Heart left ventricle (tissue), 16 donors: ENCODE results near the gene PARP3. TPM values are rescaled to one million over a fixed set of nuclear protein-coding genes. Genes with fewer than 3 reads are reported as not detected.

Experiments used
- ATAC-seq, 4 donors: fragments of 200-7000 bp; cut with Tn5 transposase; one replicate each; pipeline ENCODE4 v1.9.1; 2020 to 2022; ENCODE audit warnings: moderate library complexity in 4 of 4, mild to moderate bottlenecking in 3 of 4, moderate number of reproducible peaks in 1 of 4
- DNase-seq, 5 donors: peaks; one replicate each; pipeline ENCODE4 v3.0.0-alpha.2; 2020
- H3K27ac ChIP-seq, 12 donors: fragments of 200-600 bp; sonication (generic) in 4 of 12; one replicate each; pipeline versions ENCODE4 v1.5.0 to v1.8.0; 2016 to 2022; ENCODE audit warnings: mild to moderate bottlenecking in 2 of 12
- H3K27me3 ChIP-seq, 9 donors: fragments of 200-600 bp; sonication (generic) in 2 of 9; one replicate each; pipeline versions ENCODE4 v1.5.1 to v1.8.0; 2016 to 2022; ENCODE audit warnings: mild to moderate bottlenecking in 3 of 9
- H3K36me3 ChIP-seq, 9 donors: fragments of 200-600 bp; sonication (generic) in 2 of 9; one replicate each; pipeline versions ENCODE4 v1.5.0 to v1.8.0; 2018 to 2022; ENCODE audit warnings: mild to moderate bottlenecking in 2 of 9
- H3K4me1 ChIP-seq, 12 donors: fragments of 200-600 bp; sonication (generic) in 4 of 12; one replicate each; pipeline versions ENCODE4 v1.5.0 to v1.8.0; 2016 to 2022; ENCODE audit warnings: mild to moderate bottlenecking in 3 of 12
- H3K4me3 ChIP-seq, 12 donors: fragments of 200-600 bp; sonication (generic) in 4 of 12; one replicate each; pipeline versions ENCODE4 v1.5.0 to v1.8.0; 2017 to 2022; ENCODE audit warnings: mild to moderate bottlenecking in 9 of 12, moderate library complexity in 4 of 12
- H3K9me3 ChIP-seq, 12 donors: fragments of 200-600 bp; sonication (generic) in 4 of 12; one replicate each; pipeline versions ENCODE4 v1.5.0 to v1.8.0; 2016 to 2022; ENCODE audit warnings: mild to moderate bottlenecking in 1 of 12
- POLR2A ChIP-seq, 2 donors: fragments of 450-650 bp; IDR thresholded peaks; one replicate each; pipeline ENCODE4 v1.6.1; 2017; ENCODE audit warnings: antibody characterized with exemption in 2 of 2, mild to moderate bottlenecking in 2 of 2, moderate library complexity in 2 of 2
- whole genome bisulfite sequencing, 4 donors: extraction: QIAGEN DNeasy Blood & Tissue Kit in 2 of 4; methylation state at CpG; one replicate each; pipeline versions ENCODE4 v1.1.5 to v1.1.7; 2013 to 2018; 5-methylcytosine and 5-hydroxymethylcytosine counted together
- intact Hi-C, 10 donors: fragments of 100-400 bp; cut with DNase I; formaldehyde crosslinking; loops; one replicate each; pipeline versions ENCODE4 v1.11.1 to v1.14.2; 2022
- polyA plus RNA-seq, 2 donors: library from polyadenylated mRNA; stranded (reverse); fragments of 200-250 nt; gene quantifications; one replicate each; pipeline ENCODE4 v1.2.3, GENCODE V29; 2013
- total RNA-seq, 9 donors: library from RNA; depleted of rRNA in 2 of 9; stranded (reverse); fragments of >200 nt in 2 of 9; fragmentation: NEBNext Ultra II Directional in 3 of 9; extraction: Animal tissue kit (Norgen Biotek cat#: 25700) in 3 of 9; gene quantifications; one replicate each; pipeline versions ENCODE4 v1.1.0 to v1.2.4, GENCODE V29; 2016 to 2023
- TF ChIP-seq, protein P1 (sequence below), 12 donors: fragments of 200-600 bp; sonication (generic) in 4 of 12; IDR thresholded peaks; one replicate each; pipeline versions ENCODE4 v1.5.0 to v1.8.0; 2018 to 2022; ENCODE audit warnings: antibody characterized with exemption in 12 of 12, mild to moderate bottlenecking in 5 of 12
- donor health status: ischemic (EF 13 %, LVEDD 7.1; RV severe dilation, severe dysfunction).
- donor health status: healthy with polysubstance abuse.
- donor health status: DM: no; HTN: yes; CAD: no.
- donor health status: DM: no; HTN: no; CAD: no.
- donor health status: ischemic (EF 25% LVEDD 6.9; RV normal size, moderate dysfunction).
- donor health status: ischemic (EF 25% LVEDD 5.7; RV mildly dilated, moderate dysfunction).
- donor health status: healthy.
- donor health status: DM: yes; HTN: yes; CAD: no.
- donor health status: ischemic (EF 35%, LVEDD 5.7; RV mildly dilated, moderate dysfunction).
- donor health status: nonischemic (EF 11% LVEDD 7.7; RV severe dilation, severe dysfunction).
- donor health status: DM: yes; HTN: yes; CAD: no.
- donor health status: PGD.
- donor health status: ischemic (EF 29% LVEDD 5.4; RV normal size, mild dysfunction).
- donor health status: nonischemic (EF 23%, LVEDD 6.1; RV moderate dilation, normal function).

The PARP3 gene
- total and polyA plus RNA-seq, 11 donors, result 7.0 to 37.5 (median 13.9) TPM

DNA sequence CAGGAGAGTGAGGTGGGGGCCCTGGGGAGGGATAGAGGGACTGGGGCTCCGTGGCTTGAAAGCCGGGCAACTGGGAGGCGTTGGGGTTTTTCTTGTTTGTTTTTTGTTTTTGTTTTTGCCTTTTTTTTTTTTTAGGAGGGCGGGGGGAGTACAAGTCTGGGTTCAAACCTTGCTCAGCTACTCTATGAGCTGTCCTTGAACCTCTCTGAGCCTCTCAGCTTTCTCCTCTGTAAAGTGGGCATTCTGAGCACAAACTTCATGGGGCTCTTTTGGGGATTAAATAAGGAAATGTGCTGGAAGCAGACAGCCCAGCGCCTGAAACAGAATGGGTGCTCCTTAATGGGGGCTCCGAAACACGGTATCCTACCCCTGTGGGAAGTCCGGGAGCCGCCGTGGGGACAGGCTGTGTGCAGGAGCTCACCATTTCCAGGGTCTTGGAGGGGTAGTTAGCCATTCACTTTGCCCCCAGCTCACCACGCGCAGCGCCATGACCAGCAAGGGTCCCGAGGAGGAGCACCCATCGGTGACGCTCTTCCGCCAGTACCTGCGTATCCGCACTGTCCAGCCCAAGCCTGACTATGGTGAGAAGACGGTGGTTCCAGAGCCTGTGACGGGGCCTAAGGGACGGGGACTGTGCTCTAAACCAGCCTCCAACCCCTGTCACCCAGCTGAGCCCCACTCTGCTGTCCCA lies 41.6 kb downstream of the PARP3 start:
- H3K36me3 ChIP-seq, result peaks cover 0 to 4% (median 0%) of the 10 kb centered on the region in 9 donors
- H3K27me3 ChIP-seq, result no peaks in the 10 kb centered on the region
- H3K9me3 ChIP-seq, result no peaks in the 10 kb centered on the region
- peak overlapping the region; percentile 92 to 98 (median 95) for H3K27ac ChIP-seq
- TF ChIP-seq POLR2A (IDR thresholded peaks at IDR 0.05), result no peak
- TF ChIP-seq, protein P1, sequence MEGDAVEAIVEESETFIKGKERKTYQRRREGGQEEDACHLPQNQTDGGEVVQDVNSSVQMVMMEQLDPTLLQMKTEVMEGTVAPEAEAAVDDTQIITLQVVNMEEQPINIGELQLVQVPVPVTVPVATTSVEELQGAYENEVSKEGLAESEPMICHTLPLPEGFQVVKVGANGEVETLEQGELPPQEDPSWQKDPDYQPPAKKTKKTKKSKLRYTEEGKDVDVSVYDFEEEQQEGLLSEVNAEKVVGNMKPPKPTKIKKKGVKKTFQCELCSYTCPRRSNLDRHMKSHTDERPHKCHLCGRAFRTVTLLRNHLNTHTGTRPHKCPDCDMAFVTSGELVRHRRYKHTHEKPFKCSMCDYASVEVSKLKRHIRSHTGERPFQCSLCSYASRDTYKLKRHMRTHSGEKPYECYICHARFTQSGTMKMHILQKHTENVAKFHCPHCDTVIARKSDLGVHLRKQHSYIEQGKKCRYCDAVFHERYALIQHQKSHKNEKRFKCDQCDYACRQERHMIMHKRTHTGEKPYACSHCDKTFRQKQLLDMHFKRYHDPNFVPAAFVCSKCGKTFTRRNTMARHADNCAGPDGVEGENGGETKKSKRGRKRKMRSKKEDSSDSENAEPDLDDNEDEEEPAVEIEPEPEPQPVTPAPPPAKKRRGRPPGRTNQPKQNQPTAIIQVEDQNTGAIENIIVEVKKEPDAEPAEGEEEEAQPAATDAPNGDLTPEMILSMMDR (IDR thresholded peaks at IDR 0.05), result no peak
- WGBS, 4 donors, result 55 to 74% (median 71%) methylated on average over 13 to 22 of the region's 22 CpGs
- H3K4me1 ChIP-seq, result peaks cover 5 to 29% (median 20%) of the 10 kb centered on the region in 12 donors
- peak overlapping the region; percentile 38 to 84 (median 70) for H3K4me3 ChIP-seq
- intact Hi-C loops, result no loop called here
- DNase-seq (no peak), ATAC-seq (no peak)

DNA sequence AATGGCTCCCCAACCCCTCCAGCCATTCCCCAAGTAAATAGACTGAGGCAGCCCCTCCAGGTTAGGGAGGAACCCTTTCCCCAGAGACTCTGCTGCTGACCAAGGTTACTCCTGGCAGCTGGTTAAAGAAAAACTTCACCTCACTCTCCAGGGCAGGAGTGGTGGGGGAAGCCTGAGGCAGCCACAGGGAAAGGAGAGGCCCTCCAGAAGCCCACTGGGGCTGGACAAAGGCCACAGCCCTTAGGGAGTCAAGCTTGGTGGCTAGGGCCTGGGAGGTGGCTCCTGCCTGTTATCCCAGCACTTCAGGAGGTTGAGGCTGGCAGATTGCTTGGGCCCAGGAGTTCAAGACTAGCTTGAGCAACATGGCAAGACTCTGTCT lies 42.1 kb downstream of the PARP3 start:
- Histone ChIP-seq H3K36me3 (peaks cover 0 to 4% (median 0%) of the 10 kb centered on the region in 9 donors), H3K27ac (peak overlapping the region; percentile 92 to 98 (median 95)), H3K27me3 (no peaks in the 10 kb centered on the region), H3K4me1 (peaks cover 5 to 32% (median 21%) of the 10 kb centered on the region in 12 donors), H3K4me3 (peak overlapping the region in 2 of 12 donors; percentile 74 to 78), H3K9me3 (no peaks in the 10 kb centered on the region)
- intact Hi-C loops, result no loop called here
- ATAC-seq (no peak), DNase-seq (no peak)
- TF ChIP-seq, protein P1 (IDR thresholded peaks at IDR 0.05), result no peak
- TF ChIP-seq POLR2A (IDR thresholded peaks at IDR 0.05), result no peak

DNA sequence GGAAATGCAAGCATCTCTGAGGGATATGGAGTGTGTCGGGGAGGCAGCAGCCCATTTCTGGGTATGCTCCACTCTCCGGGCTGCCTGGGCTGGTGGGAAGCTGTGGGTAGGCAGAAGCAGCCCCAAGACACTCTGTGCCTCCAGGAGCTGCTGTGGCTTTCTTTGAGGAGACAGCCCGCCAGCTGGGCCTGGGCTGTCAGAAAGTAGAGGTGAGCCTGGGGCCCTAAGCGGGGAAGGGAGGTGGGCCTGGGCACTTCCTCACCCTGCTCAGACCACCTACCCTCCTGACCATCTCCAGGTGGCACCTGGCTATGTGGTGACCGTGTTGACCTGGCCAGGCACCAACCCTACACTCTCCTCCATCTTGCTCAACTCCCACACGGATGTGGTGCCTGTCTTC lies 42.9 kb downstream of the PARP3 start:
- Histone ChIP-seq H3K9me3 (no peaks in the 10 kb centered on the region), H3K36me3 (peaks cover 0 to 4% (median 0%) of the 10 kb centered on the region in 9 donors), H3K4me1 (peaks cover 5 to 37% (median 25%) of the 10 kb centered on the region in 12 donors), H3K27me3 (no peaks in the 10 kb centered on the region), H3K27ac (no peak overlapping the region), H3K4me3 (no peak overlapping the region)
- 80 to 88% (median 84%) methylated on average over 3 to 6 of the region's 6 CpGs for WGBS, 4 donors
- intact Hi-C loops, result no loop called here
- DNase-seq, result no peak
- ATAC-seq, result no peak
- TF ChIP-seq, protein P1 (IDR thresholded peaks at IDR 0.05), result no peak

DNA sequence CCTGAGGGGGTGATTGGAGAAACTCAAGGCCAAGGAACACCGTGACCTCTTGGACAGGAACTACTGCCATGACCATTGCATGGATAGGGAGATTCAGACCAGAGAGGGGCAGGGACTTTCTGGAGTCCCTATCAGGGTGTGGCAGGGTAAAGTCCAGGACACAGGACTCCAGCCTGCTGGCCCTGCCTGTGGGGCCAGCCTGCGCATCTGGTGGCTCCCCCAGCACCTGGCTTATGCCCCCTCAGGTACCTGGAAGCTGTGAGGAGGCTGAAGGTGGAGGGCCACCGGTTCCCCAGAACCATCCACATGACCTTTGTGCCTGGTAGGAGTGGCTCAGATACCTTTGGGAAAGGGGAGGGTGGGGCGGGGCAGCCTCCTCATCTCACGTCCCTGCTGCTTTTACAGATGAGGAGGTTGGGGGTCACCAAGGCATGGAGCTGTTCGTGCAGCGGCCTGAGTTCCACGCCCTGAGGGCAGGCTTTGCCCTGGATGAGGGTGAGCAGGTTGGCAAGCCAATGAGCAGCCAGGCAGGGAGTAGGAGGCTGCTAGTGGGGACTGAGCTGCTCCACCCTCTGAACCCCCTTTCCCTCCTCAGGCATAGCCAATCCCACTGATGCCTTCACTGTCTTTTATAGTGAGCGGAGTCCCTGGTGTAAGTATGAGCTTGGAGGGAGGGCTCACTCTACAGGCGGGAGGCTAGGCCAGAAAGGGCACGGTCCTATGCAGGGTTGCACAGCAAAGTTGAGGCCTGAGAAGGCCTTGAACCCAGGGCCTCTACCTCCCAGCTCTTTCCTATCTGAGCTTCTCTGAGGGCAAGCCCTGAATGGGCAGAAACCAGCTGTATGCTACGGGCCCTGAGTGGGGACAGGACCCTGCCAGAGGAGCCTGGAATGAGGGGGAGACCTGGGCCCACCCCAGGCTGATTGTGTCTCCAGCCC lies 44.1 kb downstream of the PARP3 start:
- Histone ChIP-seq H3K4me3 (no peak overlapping the region), H3K36me3 (peaks cover 0 to 2% (median 0%) of the 10 kb centered on the region in 9 donors), H3K27ac (no peak overlapping the region), H3K4me1 (peaks cover 5 to 36% (median 24%) of the 10 kb centered on the region in 12 donors), H3K9me3 (no peaks in the 10 kb centered on the region), H3K27me3 (no peaks in the 10 kb centered on the region)
- DNase-seq, result no peak
- WGBS, 4 donors, result 85 to 89% (median 87%) methylated on average over 10 to 12 of the region's 12 CpGs
- no peak for ATAC-seq
- intact Hi-C loops, result no loop called here
- TF ChIP-seq POLR2A (IDR thresholded peaks at IDR 0.05), result no peak
- TF ChIP-seq, protein P1 (IDR thresholded peaks at IDR 0.05), result no peak
